Motor neuron (in vitro differentiated cells): ENCODE results near the gene SOX13. TPM values are rescaled to one million over a fixed set of nuclear protein-coding genes. Genes with fewer than 3 reads are reported as not detected.

Experiments
- ATAC-seq, 8 experiments: fragments of 200-7000 bp; cut with Tn5 transposase; replicated peaks in 6 of 8; 2 replicates each; pipeline ENCODE4 v1.8.0; 2021; ENCODE audit warnings: mild to moderate bottlenecking in 8 of 8, moderate library complexity in 8 of 8
- H3K27ac ChIP-seq, 2 donors: fragments of 250-450 bp; sonication (Bioruptor Pico); 2 replicates each; pipeline ENCODE4 v1.9.0; 2021; ENCODE audit warnings: antibody characterized with exemption in 2 of 2, mild to moderate bottlenecking in 2 of 2, moderate library complexity in 1 of 2
- H3K4me1 ChIP-seq, 2 donors: fragments of 250-450 bp; sonication (Bioruptor Pico); replicated peaks in 1 of 2; 2 replicates each; pipeline ENCODE4 v1.6.1; 2021; ENCODE audit warnings: antibody characterized with exemption in 2 of 2, mild to moderate bottlenecking in 2 of 2, moderate library complexity in 1 of 2
- H3K4me3 ChIP-seq, 5 donors: fragments of 250-450 bp; sonication (Bioruptor Pico); 2 replicates each; pipeline ENCODE4 v1.9.0; 2021; ENCODE audit warnings: antibody characterized with exemption in 5 of 5, mild to moderate bottlenecking in 5 of 5, moderate library complexity in 4 of 5
- WGBS, 10 experiments: fragments of 450-650 bp; shearing (Covaris generic); methylation state at CpG; one replicate each; pipeline ENCODE4 v1.0.0; 2022; 5-methylcytosine and 5-hydroxymethylcytosine counted together
- in situ Hi-C, 9 experiments: fragments of 400-800 bp; cut with MboI; loops; one replicate each; pipeline ENCODE4 v1.15.0; 2021; ENCODE audit warnings: low sequenced_read_pairs in 9 of 9, low pct_unique_long_range_greater_than_20kb in 2 of 9; ENCODE audit not compliant: unreplicated experiment in 9 of 9
- total RNA-seq, 8 experiments: library from RNA; unstranded; fragments of 300-600 nt; gene quantifications; 2 replicates each; pipeline versions ENCODE4 v1.2.3 to v1.2.4, GENCODE V29; 2022

Gene SOX13
- total RNA-seq, 8 experiments from 2014 or later = 4.7 to 72.2 (median 18.0) TPM

DNA sequence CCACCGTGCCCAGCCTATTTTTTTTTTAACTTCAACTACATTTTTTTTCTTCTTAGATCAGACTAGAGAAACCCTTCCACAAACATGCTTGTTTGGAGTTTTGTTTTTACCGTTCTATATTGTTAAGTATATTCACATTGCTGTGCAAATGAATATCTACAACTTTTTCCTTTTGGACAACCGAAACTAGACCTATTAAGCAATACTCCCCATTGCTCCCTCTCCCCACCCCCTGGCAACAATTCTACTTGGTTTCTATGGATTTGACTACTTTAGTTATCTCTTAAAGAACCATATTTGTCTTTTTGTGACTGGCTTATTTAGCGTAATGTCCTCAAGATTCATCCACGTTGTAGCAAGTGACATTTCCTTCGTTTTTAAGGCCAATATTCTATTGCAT is 59.8 kb downstream of the SOX13 start:
- in situ Hi-C loops = loop anchor here in 2 of 9 experiments (5.0 to 25.0 kb wide), 3 partner anchors 260 to 645 kb away; partner anchors contain the start of genes OPTC (in 1 of the 2), PRELP (in 1 of the 2) and SNRPE (in 1 of the 2)
- ATAC-seq = no peak
- Histone ChIP-seq H3K4me1 (peaks cover 31 to 34% of the 10 kb centered on the region in 2 donors), H3K4me3 (no peak overlapping the region), H3K27ac (no peak overlapping the region)
- WGBS, 10 experiments = 76 to 100% (median 90%) methylated on average over 1 to 6 of the region's 6 CpGs

DNA sequence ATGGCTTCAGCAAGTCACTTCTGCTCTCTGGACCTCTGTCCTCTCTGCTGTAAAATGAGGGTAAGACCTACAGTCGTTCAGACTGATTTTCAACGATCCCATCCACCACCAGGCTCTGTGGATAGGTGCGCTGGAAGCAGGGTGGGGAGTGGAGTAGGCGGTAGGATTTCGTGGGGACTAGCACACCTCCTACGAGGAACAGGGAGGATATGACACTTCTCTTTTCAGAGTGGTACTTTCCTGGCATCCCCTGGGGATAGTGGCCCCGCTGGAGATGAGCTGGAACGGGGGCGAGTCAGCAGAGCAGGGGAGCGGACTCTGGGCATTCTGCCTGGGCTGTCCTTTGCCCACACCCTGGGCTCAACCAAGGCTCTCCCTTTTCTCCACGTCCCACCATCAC is 61.2 kb downstream of the SOX13 start:
- Histone ChIP-seq H3K4me3 (no peak overlapping the region), H3K27ac (no peak overlapping the region), H3K4me1 (peaks cover 24 to 25% of the 10 kb centered on the region in 2 donors)
- in situ Hi-C loops = loop anchor here in 2 of 9 experiments (5.0 to 25.0 kb wide), 3 partner anchors 262 to 647 kb away; partner anchors contain the start of genes OPTC (in 1 of the 2), PRELP (in 1 of the 2) and SNRPE (in 1 of the 2)
- no peak for ATAC-seq
- WGBS, 10 experiments = 40 to 100% (median 96%) methylated on average over 1 to 9 of the region's 11 CpGs; no CpG with 5 or more reads in 2 of the 10 experiments

DNA sequence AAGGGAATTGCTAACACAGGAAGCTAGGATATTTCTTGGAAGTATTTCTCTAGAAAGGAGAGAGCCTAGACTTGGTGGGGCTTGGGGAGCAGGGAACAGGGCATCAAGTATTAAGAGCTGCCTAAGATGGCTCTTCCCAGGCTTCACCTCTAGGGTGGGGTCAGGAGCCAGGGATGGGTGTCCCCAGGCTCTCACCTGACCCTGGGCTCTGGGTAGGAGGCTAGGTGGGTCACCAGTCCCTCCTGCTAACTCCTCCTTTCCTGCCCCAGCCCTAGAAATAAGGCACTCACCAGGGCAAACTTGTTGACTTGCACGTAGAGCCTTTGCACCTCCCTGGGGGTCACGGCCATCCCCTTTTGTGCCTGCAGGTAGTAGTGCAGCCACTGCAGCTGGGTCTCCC is 63.9 kb downstream of the SOX13 start:
- in situ Hi-C loops = loop anchor here in 1 of 9 experiments (10.0 to 25.0 kb wide), 2 partner anchors 272 to 650 kb away; partner anchors contain the start of genes OPTC, PRELP and SNRPE
- no peak for ATAC-seq
- Histone ChIP-seq H3K4me3 (no peak overlapping the region), H3K4me1 (peaks cover 0 to under 1% of the 10 kb centered on the region in 2 donors), H3K27ac (no peak overlapping the region)
- WGBS, 10 experiments = 60 to 80% (median 65%) methylated on average over 1 to 2 of the region's 2 CpGs; no CpG with 5 or more reads in 7 of the 10 experiments

DNA sequence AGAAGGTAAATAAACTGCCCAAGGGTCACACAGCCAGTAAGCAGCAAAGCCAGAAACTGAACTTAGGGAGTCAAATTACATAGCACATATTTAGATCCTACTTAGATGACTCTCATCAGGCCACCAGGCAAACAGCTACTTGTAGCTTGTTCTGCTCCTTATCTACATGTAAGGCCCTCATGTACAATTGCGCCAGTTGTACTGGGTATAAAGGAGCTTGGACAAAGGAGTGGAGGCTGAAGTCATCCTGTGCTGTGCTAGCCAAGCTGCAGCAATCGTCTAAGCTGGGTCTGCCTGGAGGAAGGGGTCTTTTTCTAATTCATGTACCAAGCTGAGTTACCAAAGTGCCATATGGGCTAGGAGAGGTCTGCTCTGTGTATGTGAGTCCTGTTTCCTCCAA is 66.2 kb downstream of the SOX13 start:
- Histone ChIP-seq H3K27ac (no peak overlapping the region), H3K4me1 (no peaks in the 10 kb centered on the region), H3K4me3 (no peak overlapping the region)
- no peak for ATAC-seq
- WGBS, 10 experiments = 70 to 100% (median 80%) methylated on average over 1 to 2 of the region's 2 CpGs; no CpG with 5 or more reads in 3 of the 10 experiments
- in situ Hi-C loops = loop anchor here in 1 of 9 experiments (10.0 to 25.0 kb wide), 2 partner anchors 274 to 652 kb away; partner anchors contain the start of genes OPTC, PRELP and SNRPE

DNA sequence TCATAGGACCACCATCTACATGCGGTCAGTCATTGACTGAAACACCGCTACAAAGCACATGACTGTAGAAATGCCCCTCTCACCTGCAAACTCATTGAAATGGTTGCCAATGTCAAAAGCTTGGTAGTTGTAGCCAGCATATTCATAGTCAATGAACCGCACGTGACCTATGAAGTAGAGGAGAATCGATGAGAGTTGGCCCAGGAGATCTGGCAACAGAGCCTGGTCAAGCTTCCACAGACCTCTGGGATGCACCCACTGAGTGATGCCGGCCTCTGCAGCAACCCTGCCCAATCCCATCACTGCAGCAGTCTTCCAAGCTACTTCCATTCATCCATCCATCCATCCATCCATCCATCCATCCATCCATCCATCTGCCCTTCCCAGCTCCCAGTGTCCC is 67.0 kb downstream of the SOX13 start:
- ATAC-seq = no peak
- no peaks in the 10 kb centered on the region for H3K4me1 ChIP-seq
- no peak overlapping the region for H3K4me3 ChIP-seq
- 91 to 100% (median 100%) methylated on average over 1 to 6 of the region's 6 CpGs; no CpG with 5 or more reads in 1 of the 10 experiments for WGBS, 10 experiments
- H3K27ac ChIP-seq = no peak overlapping the region
- in situ Hi-C loops = loop anchor here in 1 of 9 experiments (10.0 to 25.0 kb wide), 2 partner anchors 275 to 653 kb away; partner anchors contain the start of genes OPTC, PRELP and SNRPE

DNA sequence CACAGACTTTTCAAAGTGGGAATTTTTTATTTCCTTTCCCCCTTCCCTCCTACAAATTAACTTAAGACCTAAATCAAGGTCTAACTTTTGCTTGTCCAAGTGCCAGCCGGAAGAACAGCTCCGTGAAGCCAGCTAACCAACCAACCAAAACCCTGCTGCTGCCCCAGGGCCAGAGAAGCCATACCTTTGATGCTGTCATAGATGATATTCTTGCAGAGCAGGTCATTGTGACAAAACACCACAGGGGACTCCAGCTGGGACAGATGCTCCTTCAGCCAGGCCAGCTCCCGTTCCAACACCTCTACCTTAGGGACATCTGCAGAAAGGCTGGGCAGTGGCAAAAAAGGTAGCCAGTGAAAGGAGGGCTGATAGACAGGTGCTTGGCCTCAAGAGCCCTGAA is 68.2 kb downstream of the SOX13 start:
- no peak overlapping the region for H3K27ac ChIP-seq
- WGBS, 10 experiments = 60 to 100% (median 87%) methylated on average over 1 to 3 of the region's 3 CpGs; no CpG with 5 or more reads in 2 of the 10 experiments
- H3K4me3 ChIP-seq = no peak overlapping the region
- H3K4me1 ChIP-seq = no peaks in the 10 kb centered on the region
- in situ Hi-C loops = loop anchor here in 1 of 9 experiments (25.0 kb wide), 1 partner anchor 654 kb away; the partner anchor contains the start of genes OPTC and PRELP
- no peak for ATAC-seq

DNA sequence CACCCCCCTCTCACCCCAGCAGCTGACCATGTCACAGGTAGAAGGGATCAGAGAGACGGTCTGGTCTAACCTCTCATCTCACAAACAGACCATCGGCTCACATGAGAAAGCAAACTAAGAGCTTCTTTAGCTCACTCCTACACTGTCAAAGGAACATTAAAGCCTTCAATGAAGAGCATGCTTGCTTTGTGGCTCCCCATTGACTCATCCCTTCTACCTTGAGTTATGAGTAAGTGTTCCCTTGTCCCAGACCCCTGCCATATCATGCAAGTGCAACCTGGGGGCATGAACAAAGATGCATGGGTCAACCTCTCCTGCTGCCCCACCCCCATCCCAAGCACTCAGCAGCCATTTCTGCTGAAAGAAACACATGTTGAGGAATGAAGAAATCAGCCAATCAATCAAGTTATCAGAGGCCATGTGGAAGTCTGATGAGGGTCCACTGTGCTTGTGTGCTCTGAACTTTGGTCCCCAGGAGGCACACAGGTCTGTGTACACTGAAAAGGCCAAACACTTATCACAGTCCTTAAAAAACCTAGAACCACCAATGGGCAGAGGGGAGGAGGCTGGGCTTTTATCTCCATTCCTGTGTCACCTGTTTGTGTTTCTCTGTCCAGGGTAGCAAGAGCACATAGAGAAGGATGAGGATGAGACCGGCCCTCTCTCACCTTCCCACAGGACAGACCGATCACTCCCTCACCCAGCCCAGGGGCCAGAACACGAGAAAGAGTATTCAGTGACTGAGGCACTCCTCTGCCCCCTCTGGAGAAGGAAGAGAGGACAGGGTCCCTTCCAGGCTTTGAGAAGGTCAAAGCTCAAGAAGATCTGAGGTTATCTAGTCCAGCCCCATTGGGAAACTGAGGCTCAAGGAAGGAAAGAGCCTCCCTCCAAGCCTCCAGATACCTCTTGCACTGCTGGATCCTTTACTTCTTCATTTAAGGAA is 69.4 kb downstream of the SOX13 start:
- H3K27ac ChIP-seq = no peak overlapping the region
- peaks cover 0 to under 1% of the 10 kb centered on the region in 2 donors for H3K4me1 ChIP-seq
- peak in 1 of 8 experiments; percentile 27 for ATAC-seq
- in situ Hi-C loops = loop anchor here in 1 of 9 experiments (25.0 kb wide), 1 partner anchor 655 kb away; the partner anchor contains the start of genes OPTC and PRELP
- 78 to 100% (median 87%) methylated on average over 1 to 4 of the region's 5 CpGs; no CpG with 5 or more reads in 3 of the 10 experiments for WGBS, 10 experiments
- no peak overlapping the region for H3K4me3 ChIP-seq

DNA sequence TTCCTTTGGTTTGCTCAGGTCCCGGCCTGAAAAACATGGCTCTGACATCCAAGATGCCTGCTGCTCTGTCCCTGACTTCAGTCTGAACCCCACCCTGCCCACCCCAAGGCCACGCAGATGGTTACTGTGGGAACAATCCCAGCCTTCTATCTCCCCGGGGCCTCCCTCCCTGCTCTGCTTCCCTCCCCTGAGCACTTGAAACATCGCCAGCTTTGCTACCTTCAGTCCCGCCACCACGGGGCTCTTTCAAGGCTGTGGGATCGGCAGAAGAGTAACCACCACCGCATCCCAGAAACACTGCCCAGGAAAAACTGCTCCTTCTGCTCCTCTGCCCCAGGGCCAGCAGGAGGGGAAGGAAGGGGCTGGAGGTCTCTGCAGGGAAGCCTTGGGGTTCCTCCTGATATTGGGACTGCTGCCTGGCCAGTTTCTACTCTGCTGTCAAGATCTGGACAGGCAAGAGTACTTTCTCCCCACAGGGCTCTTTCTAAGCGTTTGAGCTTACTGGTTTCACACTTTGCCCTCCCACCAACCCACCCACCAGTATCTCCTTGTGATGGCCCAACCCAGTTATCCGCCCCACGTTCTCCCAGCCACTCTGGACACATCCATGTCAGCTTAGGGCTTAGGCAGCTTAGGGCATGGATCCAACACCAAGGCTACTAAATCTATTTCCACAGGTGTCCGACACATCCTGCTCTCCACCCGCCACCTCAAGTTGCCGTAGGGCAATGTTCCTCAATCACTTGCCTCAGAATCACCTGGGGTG is 70.5 kb downstream of the SOX13 start:
- Histone ChIP-seq H3K4me1 (peaks cover 3 to 12% of the 10 kb centered on the region in 2 donors), H3K4me3 (no peak overlapping the region), H3K27ac (no peak overlapping the region)
- WGBS, 10 experiments = 0 to 100% (median 86%) methylated on average over 1 to 13 of the region's 14 CpGs; no CpG with 5 or more reads in 2 of the 10 experiments
- in situ Hi-C loops = loop anchor here in 1 of 9 experiments (25.0 kb wide), 1 partner anchor 656 kb away; the partner anchor contains the start of genes OPTC and PRELP
- peak in 1 of 8 experiments; percentile 18 for ATAC-seq

DNA sequence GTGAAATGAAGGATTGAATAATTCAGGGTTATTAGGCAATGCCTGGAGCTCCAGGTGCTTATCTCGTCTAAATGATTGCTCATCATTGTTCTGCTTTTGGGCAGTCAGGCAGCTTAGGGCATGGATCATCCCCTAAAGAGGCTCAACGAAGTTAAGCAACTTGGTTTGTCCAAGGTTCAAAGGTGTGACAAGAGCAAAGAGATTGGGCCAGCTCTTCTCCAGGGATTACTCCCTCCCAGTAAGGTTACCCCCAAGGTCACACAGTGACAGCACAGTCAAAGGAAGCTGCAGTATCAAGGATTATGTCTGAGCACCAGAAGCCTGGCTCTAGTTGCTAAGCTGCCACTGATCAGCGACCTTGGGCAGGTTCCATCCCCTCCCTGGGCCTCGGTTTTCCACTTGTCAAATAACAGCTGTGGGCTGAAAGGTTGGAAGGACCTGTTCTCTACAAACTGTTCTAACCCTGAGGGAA is 72.2 kb downstream of the SOX13 start:
- in situ Hi-C loops = loop anchor here in 1 of 9 experiments (25.0 kb wide), 1 partner anchor 658 kb away; the partner anchor contains the start of genes OPTC and PRELP

DNA sequence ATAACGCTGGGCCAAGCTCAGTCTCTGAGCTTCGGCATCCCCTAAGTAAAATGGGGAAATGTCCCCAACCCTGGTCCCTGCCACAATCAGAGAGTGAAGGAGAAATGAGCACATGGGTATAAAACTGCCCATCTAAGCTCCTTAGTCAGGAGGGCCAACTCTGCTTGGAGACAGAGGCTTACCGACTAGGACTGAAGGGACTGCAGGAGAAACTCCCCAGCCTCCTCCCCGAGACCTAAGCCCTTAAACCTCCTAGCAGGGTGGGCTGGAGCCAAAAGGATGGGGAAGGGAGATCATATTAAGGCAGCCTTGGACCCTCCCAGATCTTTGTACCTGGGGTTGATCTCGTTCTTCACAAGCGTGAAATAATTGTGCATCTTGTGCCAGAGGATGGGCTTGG is 73.4 kb downstream of the SOX13 start:
- 67 to 100% (median 91%) methylated on average over 1 to 6 of the region's 6 CpGs; no CpG with 5 or more reads in 3 of the 10 experiments for WGBS, 10 experiments
- H3K4me3 ChIP-seq = no peak overlapping the region
- no peak overlapping the region for H3K27ac ChIP-seq
- no peak for ATAC-seq
- peaks cover 10 to 26% of the 10 kb centered on the region in 2 donors for H3K4me1 ChIP-seq
- in situ Hi-C loops = loop anchor here in 1 of 9 experiments (25.0 kb wide), 1 partner anchor 659 kb away; the partner anchor contains the start of genes OPTC and PRELP

More for the DNA sequence above, 72.2 kb downstream of the SOX13 start:
- ATAC-seq = no peak
- Histone ChIP-seq H3K27ac (no peak overlapping the region), H3K4me3 (no peak overlapping the region), H3K4me1 (peaks cover 3 to 18% of the 10 kb centered on the region in 2 donors)
- WGBS, 10 experiments = 29 to 91% (median 60%) methylated on average over 1 to 4 of the region's 4 CpGs; no CpG with 5 or more reads in 1 of the 10 experiments

DNA sequence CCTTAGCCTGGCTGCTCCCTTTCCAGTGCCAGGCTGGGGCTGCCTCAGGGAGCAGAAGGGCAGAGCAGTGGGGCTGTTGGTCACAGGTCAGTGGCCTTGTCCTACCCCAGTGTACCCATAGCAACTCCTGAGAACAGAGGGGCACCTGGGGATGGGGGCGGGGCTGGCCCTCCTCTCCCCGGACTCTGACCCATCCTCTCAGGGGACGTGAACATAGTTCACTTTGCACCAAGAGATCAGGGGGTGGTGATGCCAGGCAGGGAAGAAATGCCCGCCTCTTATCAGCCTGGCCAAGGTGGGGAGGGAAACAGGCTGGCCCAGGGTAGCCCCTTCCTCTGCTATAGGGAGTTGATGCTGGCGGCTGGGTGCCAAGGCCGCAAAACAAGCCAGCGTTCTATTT is 74.0 kb downstream of the SOX13 start:
- no peak for ATAC-seq
- Histone ChIP-seq H3K27ac (no peak overlapping the region), H3K4me1 (peaks cover 10 to 26% of the 10 kb centered on the region in 2 donors), H3K4me3 (no peak overlapping the region)
- 40 to 71% (median 64%) methylated on average over 1 to 6 of the region's 7 CpGs; no CpG with 5 or more reads in 6 of the 10 experiments for WGBS, 10 experiments
- in situ Hi-C loops = loop anchor here in 1 of 9 experiments (25.0 kb wide), 1 partner anchor 660 kb away; the partner anchor contains the start of genes OPTC and PRELP
